ENCODE measurements around the gene GADD45GIP1.
"Not testable (repeated sequence)": the region's sequence is repeated elsewhere in the genome, so short reads cannot be mapped to it uniquely, and the experiment has no call there.

The GADD45GIP1 gene

GRCh38 chr19:12938779-12939601 is 18.0 kb downstream of the GADD45GIP1 start:
- DNase-seq: peak; percentile 50

- peak; percentile 100 for DNase-seq
Observed at GRCh38 chr19:12937927-12938778, 18.9 kb downstream of the GADD45GIP1 start, which contains the start of gene CALR. TSS of gene CALR (plus strand) at chr19:12938609. CDS start at chr19:12938680, 71 bp downstream.

- DNase-seq: no peak
Observed at GRCh38 chr19:12937093-12937926, 19.7 kb downstream of the GADD45GIP1 start.

GRCh38 chr19:12936582-12936981 is 20.4 kb downstream of the GADD45GIP1 start:
- no peak for DNase-seq

GRCh38 chr19:12935071-12935470 is 22.0 kb downstream of the GADD45GIP1 start:
- no peak for DNase-seq

- peak; percentile 91 for DNase-seq
Observed at GRCh38 chr19:12933287-12934072, 23.5 kb downstream of the GADD45GIP1 start, which contains the start of gene FARSA. TSS of gene FARSA (minus strand) at chr19:12933711. CDS start at chr19:12933696, 15 bp downstream.

- DNase-seq: no peak
Observed at GRCh38 chr19:12932392-12933286, 24.4 kb downstream of the GADD45GIP1 start.

- no peak for DNase-seq
Observed at GRCh38 chr19:12930002-12930645, 26.9 kb downstream of the GADD45GIP1 start.

- DNase-seq: no peak
Observed at GRCh38 chr19:12924621-12925310, 32.3 kb downstream of the GADD45GIP1 start.

GRCh38 chr19:12922959-12923358 is 34.1 kb downstream of the GADD45GIP1 start:
- DNase-seq: no peak

- no peak for DNase-seq
Observed at GRCh38 chr19:12921047-12921446, 36.0 kb downstream of the GADD45GIP1 start.

GRCh38 chr19:12918253-12918652 is 38.8 kb downstream of the GADD45GIP1 start:
- DNase-seq: no peak

- DNase-seq: not testable (repeated sequence)
Observed at GRCh38 chr19:12915860-12916259, 41.2 kb downstream of the GADD45GIP1 start.

- DNase-seq: peak; percentile 64
Observed at GRCh38 chr19:12913851-12914690, 43.0 kb downstream of the GADD45GIP1 start.

- no peak for DNase-seq
Observed at GRCh38 chr19:12913011-12913561, 43.9 kb downstream of the GADD45GIP1 start.

GRCh38 chr19:12912571-12912970 is 44.5 kb downstream of the GADD45GIP1 start:
- no peak for DNase-seq

GRCh38 chr19:12907166-12907565 is 49.9 kb downstream of the GADD45GIP1 start:
- DNase-seq: no peak
